Measurements from ENCODE around the gene POLR3GL.

POLR3GL gene

GRCh38 chr1:145982010-145982723 is 17.7 kb downstream of the POLR3GL start:
- Histone ChIP-seq H3K27ac (no peak overlapping the region), H3K4me3 (ENCODE audit: low read depth, low read length) (no peak overlapping the region), H3K27me3 (ENCODE audit: insufficient read depth, low read depth, severe bottlenecking) (no peaks in the 10 kb centered on the region), H3K9me3 (ENCODE audit: severe bottlenecking) (no peaks in the 10 kb centered on the region), H3K36me3 (no peaks in the 10 kb centered on the region)
- TF ChIP-seq CTCF (IDR thresholded peaks at IDR 0.05; ENCODE audit: low read depth, low read length) = no peak
- no peak for DNase-seq

DNA sequence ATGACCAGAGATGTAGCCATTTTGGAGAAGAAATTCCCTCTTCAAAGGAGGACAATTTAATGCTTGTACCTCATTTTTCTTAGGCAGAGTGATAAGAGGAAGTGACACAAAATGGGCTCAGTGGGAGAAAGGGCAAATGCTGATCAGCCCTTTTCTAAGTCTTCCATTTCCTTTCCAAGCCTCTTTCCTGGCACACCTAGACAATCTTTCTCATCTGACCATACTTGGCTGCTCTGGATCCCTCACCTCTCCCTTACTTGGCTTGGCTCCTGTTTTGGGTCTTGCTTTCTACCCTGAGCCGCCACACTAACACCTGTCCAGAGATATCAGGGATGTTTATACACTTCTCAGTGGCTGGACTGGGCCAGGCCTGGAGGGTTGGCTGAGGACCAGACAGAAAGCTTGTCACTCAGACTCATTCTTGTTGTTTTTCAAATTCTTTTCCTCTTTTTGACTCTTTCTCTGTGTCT is 18.8 kb downstream of the POLR3GL start:
- no peaks in the 10 kb centered on the region for H3K36me3 ChIP-seq
- DNase-seq = no peak
- H3K27me3 ChIP-seq (ENCODE audit: insufficient read depth, low read depth, severe bottlenecking) = no peaks in the 10 kb centered on the region
- no peak overlapping the region for H3K27ac ChIP-seq
- H3K4me3 ChIP-seq (ENCODE audit: low read depth, low read length) = no peak overlapping the region
- TF ChIP-seq CTCF (IDR thresholded peaks at IDR 0.05; ENCODE audit: low read depth, low read length) = no peak
- H3K9me3 ChIP-seq (ENCODE audit: severe bottlenecking) = no peaks in the 10 kb centered on the region

DNA sequence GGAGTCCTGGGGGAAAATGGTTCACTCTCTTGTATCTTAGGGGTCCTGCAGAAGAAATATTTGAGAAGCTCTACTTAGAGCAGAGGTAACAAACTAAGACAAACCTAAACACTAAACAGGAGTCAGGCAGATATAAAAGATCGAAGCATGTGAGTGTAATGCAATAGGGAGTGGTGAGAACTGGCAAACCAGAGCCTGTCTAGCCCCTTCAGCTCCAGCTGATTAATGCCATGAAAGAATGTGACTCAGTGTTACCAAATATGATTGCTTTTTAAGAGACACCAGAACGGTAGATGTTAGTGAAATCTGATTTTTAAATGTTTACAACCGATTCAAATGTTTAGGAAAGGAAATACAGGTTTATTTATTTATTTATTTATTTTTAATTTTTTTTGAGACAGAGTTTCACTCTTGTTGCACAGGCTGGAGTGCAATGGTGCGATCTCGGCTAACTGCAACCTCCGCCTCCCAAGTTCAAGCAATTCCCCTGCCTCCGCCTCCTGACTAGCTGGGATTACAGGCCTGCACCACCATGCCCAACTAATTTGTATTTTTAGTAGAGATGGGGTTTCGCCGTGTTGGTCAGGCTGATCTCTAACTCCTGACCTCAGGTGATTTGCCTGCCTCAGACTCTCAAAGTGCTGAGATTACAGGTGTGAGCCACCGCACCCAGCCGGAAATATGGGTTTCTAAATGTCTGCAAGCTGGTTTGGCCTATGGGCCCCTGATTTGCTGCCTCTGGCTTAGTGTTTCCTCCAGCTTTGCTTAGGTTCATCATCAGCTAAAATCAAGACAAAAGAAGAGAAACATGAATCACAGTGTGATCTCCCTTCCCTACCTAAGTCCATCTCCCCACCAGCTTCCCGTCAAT is 19.7 kb downstream of the POLR3GL start:
- Histone ChIP-seq H3K36me3 (no peaks in the 10 kb centered on the region), H3K27me3 (ENCODE audit: insufficient read depth, low read depth, severe bottlenecking) (no peaks in the 10 kb centered on the region), H3K4me3 (ENCODE audit: low read depth, low read length) (no peak overlapping the region), H3K9me3 (ENCODE audit: severe bottlenecking) (no peaks in the 10 kb centered on the region), H3K27ac (no peak overlapping the region)
- no peak for TF ChIP-seq CTCF (IDR thresholded peaks at IDR 0.05; ENCODE audit: low read depth, low read length)
- no peak for DNase-seq

DNA sequence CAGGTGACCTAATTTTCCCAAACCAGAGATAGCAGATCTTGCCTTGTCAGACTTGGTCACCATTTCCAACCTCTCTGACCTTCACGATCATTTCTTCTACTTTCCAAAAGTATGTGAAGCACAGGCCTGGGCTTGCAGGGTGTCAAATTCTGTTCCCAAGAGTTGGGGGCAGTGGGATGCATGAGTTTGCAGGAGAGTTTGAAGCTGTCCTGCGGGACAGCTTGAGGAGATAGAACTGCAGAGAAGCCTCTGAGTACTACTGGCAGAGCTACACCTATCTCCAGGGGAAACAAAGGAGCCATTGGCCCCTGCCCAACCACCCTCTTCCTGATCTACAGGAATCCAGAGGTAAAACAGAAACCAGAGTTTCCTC is 20.6 kb downstream of the POLR3GL start:
- Histone ChIP-seq H3K4me3 (ENCODE audit: low read depth, low read length) (no peak overlapping the region), H3K27ac (peak overlapping the region; percentile 46), H3K27me3 (ENCODE audit: insufficient read depth, low read depth, severe bottlenecking) (no peaks in the 10 kb centered on the region), H3K36me3 (no peaks in the 10 kb centered on the region), H3K9me3 (ENCODE audit: severe bottlenecking) (no peaks in the 10 kb centered on the region)
- no peak for TF ChIP-seq CTCF (IDR thresholded peaks at IDR 0.05; ENCODE audit: low read depth, low read length)
- DNase-seq = no peak

DNA sequence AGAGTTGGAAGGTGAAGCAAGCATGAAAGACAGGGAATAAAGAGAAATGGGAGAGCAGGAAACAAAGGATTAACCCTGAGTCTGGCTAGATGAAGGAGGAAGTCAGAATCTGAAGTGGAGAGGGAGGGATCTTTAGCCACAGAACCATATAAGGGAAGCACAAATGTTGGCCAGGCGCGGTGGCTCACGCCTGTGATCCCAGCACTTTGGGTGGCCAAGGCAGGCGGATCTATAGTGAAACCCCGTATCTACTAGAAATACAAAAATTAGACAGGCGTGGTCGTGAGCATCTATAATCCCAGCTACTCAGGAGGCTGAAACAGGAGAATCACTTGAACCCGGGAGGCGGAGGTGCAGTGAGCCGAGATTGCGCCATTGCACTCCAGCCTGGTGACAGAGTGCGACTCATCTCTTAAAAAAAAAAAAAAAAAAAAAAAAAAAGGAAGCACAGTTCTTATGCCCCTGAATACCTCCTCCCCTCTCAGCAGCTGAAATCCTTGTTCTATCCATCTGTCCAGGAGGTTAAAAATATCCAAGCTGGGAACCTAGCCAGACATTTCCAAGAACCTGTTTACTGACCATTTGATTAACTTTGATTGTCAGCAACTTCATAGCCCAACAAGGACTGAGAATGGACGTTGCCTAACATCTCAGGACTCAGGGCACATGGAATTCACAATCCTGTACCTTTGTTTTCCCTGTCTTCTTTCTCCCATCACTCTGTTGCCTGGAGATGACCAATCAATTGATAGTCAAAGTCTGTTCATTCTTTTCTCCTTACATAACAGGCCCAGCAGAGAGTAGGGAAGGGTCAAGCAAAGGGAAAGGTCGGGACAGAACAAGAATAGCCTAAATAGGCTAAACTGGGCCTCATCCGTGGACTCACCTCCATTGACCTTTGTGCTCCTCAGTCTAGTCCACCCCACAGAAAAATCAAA is 21.3 kb downstream of the POLR3GL start:
- TF ChIP-seq CTCF (IDR thresholded peaks at IDR 0.05; ENCODE audit: low read depth, low read length) = no peak
- Histone ChIP-seq H3K9me3 (ENCODE audit: severe bottlenecking) (no peaks in the 10 kb centered on the region), H3K4me3 (ENCODE audit: low read depth, low read length) (no peak overlapping the region), H3K27ac (peak overlapping the region; percentile 46), H3K36me3 (no peaks in the 10 kb centered on the region), H3K27me3 (ENCODE audit: insufficient read depth, low read depth, severe bottlenecking) (no peaks in the 10 kb centered on the region)
- DNase-seq = peak; percentile 50
